CD4-positive, alpha-beta T cell treated with Interleukin-10 for 1 hour (primary cell): ENCODE results near the gene FAM9A.
"Not testable (repeated sequence)": the region's sequence is repeated elsewhere in the genome, so short reads cannot be mapped to it uniquely, and the experiment has no call there.

Source experiments
- DNase-seq: peaks from one replicate; pipeline ENCODE4 v3.0.0-alpha.2; 2020

FAM9A gene

DNA sequence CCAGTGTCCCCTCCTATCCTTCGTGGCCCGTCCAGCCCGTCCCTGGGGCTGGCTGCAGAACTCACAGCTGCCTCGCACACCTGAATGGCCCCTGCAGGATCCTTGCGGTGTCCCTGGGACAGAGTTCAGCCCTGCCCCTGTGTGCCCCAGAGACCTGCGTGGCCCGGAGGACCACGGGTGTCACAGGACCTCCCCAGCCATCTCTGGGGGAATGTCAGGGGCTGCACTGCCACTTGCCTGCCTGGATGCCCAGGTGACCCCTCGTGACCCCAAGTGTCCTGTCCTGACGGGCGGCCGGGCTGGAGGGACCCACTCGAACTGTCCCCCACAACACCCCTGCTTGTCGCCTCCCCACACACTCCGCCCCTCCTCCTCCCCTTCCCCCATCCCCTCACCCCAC is 832 bp downstream of the FAM9A start:
- not testable (repeated sequence) for DNase-seq

DNA sequence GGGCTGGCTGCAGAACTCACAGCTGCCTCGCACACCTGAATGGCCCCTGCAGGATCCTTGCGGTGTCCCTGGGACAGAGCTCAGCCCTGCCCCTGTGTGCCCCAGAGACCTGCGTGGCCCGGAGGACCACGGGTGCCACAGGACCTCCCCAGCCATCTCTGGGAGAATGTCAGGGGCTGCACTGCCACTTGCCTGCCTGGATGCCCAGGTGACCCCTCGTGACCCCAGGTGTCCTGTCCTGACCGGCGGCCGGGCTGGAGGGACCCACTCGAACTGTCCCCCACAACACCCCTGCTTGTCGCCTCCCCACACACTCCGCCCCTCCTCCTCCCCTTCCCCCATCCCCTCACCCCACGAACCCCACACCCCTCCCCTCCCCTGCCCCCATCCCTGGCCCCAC is 1.9 kb downstream of the FAM9A start:
- not testable (repeated sequence) for DNase-seq

DNA sequence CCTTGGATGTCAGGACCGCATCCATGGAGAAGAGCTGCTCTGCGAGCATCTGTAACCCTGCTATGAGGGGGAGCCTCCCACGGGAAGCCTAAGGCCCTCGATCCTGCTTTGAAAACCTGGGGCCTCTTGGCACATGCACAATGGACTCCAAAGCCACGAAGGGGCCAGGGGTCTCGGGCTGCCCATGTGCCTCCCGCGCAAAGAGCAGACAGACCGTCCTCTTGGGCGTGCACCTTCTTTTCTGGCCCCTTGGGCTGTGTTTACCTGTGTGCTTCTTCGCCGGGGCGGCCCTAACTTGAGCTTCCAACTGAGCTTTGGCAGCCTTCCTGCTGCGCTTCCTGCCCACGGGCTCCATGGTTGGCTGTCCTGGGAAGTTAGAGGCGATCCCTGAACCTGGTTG is 2.5 kb downstream of the FAM9A start:
- not testable (repeated sequence) for DNase-seq

DNA sequence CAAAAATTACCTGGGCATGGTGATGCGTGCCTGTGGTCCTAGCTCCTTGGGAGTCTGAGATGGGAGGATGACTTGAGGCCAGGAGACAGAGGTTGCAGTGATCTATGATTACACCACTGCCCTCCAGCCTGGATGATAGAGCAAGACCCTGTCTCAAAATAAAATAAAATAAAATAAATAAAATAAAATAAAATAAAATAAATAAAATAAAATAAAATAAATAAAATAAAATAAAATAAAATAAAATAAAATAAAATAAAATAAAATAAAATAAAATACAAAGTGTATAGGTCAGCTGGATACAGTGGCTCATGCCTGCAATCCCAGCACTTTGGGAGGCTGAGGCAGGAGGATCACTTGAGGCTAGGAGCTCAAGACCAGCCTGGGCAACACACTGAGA is 14.1 kb downstream of the FAM9A start:
- DNase-seq = not testable (repeated sequence)

DNA sequence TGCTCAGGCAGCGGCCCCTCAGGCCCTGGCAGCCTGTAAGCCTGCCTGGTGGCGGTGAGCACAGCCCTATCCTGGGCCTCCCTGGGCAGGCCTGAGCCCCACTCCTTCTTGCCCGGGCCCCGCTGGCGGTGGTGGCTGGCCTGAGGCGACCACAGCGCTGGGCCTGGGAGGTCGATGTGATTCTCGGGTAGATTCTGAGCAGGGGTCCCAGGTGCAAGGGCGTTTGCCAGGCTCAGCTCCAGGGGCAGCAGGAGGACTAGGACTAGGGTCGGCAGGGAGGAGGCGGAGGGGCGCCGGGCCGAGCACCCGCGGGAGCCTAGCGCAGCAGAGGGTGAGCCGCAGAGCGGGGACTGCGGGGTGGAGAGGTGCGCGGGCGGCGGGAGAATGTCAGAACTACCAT is 17.0 kb downstream of the FAM9A start:
- DNase-seq = no peak

DNA sequence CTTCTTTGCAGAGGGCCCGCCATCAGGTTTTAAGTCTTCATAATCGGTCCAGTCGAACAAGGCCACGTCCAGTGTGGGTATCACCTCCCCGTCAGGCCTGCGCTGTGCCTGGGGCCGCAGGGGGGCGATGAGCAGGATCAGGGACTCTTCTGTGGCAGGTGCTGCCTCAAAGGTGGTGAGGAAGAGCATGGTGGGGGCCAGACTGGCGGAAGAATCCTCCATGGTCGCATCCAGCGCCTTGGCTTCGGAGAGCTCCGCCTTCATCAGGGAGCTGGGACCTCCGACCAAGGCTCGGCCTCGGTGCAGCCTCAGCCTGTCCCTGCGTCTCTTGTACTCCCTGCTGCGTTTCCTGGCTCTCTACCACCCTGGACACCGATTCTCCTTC is 17.5 kb downstream of the FAM9A start:
- no peak for DNase-seq

DNA sequence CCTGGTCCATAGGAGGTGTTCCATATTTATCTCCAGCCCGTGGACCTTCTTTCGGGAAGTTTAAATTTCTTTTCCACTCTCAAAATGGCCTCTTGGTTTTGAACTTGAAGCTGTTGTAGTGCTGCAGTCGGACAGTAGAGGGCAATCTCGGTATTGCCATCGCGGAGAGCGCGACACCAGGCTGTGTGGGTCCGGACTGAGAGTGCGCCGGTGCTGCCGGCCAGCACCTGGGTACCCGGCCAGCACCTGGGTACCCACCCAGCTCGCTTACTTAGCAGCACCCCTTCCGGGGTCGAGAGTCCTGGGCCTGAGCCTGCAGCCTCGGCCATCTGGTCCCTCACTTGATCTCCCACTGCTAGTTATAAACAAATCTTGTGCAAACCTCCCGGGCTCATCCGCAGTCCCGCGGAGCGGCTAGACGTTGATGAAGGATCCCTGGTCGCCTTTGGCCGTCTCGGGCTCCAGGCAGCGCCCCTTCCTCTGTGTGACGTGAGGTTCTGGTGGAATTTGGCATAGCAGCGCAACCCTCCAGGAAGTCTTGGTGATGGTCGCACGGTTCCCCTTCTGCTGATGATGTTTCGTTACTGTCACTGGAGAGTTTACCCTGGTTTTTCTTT is 18.0 kb downstream of the FAM9A start:
- peak; percentile 42 for DNase-seq

DNA sequence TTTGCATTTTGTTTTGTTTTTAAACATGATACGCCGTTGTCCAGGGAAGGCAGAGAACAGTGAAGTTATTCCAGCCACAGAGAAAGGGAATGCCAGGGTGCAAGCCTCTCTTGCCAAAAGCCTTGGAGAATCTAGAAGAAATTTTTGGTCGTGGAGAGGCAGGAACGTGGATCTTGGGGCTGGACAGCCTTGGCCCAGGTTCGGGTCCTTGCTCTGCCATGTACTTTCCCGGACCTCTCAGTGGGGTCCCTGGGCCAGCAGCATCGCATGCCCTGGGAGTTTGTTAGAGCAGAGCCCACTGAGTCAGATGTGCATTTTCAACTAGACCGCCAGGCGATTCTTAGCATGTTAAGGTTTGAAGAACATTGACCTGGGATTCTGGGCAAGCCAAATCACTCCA is 18.6 kb downstream of the FAM9A start:
- no peak for DNase-seq

DNA sequence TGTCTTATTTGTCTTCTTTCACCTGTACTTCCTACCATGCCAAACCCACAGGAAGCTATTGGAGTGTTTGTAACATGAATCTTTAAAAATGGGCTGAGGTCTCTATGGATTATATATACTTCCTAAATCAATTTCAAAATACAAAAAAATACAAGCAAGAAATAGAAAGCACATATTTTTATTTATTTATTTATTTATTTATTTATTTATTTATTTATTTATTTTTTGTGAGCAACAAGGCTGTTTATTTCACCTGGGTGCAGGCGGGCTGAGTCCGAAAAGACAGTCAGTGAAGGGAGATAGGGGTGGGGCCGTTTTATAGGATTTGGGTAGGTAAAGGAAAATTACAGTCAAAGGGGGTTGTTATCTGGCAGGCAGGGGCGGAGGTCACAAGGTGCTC is 19.3 kb downstream of the FAM9A start:
- not testable (repeated sequence) for DNase-seq

DNA sequence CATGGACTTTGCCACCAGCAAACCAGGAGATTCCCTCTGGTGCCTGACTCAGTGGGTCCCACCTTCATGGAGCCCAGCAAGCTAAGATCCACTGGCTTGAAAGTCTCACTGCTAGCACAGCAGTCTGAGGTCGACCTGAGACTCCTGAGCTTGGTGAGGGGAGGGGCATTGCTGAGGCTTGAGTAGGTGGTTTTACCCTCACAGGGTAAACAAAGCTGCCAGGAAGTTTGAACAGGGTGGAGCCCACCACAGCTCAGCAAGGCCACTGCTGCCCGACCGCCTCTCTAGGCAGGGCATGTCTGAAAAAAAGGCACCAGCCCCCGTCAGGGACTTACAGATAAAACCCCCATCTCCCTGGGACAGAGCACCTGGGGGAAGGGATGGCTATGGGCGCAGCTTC is 28.1 kb downstream of the FAM9A start:
- DNase-seq = peak; percentile 3

DNA sequence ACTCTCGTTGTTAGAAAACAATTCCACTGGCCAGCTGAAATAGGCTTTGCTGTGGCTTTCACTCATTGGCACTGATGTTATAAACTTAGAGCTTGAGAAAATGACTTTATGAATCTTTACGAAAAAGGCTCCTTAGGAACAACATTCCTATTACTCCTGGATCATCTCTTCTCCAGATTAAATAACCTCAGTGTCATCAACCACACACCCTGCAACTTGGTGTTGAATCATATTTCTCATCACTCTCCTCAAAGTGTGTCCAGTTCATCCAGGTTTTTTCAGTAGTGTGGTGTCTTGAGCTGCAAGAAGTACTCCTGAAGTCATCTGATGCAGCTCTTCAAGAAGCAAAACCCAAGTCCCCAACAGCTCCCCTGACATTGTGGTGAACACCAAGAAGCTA is 41.2 kb downstream of the FAM9A start:
- DNase-seq = no peak

DNA sequence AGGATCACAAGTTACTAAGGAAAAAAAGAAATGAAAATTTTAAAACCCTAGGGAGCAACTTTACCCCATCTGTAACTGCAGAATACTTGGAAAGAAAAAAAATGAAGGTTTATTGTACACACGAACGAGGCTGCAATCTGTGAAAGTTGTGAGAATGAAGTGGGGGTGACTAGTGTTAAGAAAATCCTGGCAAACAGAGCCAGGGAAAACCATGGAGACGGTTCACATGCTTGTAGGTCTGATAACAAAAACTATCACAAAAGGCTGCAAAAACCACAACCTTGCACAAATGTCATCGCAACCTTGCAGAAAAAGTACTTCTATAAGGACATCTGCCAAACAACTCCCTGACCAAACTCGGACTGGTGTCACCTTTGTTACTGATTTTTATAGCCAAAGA is 42.5 kb downstream of the FAM9A start:
- not testable (repeated sequence) for DNase-seq

DNA sequence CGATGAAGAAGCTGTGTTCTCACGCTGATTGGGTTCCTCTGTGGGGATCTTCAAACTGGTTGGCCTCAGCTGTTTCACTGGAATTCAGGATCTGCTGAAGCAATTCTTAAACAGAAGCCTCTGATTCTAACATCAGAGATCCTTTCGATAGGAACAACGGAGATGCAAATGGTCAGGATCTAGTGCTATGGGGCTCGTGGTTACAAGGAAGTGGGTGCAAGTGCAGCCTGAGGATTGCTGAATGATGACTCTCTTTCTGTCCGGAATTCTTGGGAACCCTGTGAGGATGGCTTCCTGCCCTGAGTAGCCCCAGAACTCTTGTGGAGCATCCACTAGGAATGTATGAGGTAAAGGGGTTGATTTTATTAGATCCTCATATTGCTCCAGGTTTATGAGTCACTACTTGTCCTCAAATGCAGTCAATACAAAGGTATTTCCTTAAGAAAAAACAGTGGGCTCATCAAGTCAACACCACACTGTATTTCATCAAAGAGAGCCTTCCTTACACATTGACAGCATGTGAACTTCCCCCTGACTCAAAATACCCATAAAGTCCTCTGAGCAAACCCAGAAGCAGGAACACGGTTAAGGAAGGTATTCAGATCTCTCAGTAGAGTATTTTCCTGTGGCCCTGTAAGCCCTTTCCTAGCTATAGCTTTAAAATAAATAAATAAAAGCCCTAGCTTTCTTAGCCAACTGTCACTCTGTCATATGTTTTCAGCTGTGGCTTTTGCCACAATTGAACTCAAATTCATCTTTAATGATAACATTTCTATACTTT is 43.4 kb downstream of the FAM9A start:
- DNase-seq = not testable (repeated sequence)

DNA sequence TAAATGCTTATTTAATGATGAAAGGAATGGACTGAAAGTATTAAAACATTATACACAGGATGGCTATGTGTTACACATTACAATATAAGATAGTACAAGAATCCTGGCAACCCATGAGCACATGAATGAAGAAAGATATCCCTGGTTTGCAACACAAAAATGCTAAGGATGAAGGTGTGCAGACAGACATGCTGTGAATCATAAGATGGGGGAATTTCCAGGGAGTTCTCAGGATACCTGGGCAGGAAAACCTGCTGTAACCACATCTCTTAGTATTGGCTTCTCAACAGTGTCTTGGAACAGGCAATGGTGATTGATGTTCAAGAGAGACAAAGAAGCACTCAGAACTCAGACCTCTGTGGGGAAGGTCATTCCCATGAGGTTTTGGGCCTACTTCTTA is 45.4 kb downstream of the FAM9A start:
- DNase-seq = no peak

DNA sequence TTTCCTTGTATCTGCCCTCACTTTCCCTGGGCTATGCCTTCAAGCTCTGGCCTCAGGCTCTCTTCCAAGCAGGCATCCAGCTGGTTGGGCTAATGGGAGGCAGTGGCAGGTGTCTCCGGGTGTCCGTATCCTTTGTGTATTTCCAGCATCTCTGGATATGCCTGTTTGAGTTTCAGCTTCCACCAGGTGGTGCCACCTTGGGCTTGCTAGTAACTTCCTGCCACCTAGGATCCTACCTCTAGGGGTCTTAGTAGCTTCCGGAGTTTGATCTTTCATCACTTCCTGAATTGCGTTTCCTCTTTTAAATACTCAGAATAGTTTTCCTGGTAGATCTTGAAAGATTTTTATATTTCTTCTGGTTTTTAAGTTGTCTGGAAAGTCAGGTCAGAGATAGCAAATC is 46.1 kb downstream of the FAM9A start:
- no peak for DNase-seq

DNA sequence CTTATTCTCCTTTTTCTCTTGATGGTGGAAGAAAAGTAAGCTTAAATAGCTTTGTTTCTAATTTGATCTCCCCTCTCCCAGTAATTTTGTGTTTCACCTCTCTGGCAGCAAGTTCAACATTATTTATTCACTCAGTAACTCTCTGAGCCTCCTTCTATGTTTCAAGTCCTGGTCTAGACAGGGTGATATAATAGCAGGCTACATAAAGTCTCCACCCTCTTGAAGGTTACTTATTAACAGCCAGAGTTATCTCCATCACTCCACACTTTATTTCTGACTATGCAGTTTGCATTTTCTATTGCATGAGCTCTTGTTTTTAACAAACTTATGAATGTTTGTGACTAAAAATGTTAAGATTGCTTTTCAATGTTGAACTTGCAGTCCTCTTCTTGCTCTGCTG is 51.5 kb downstream of the FAM9A start:
- DNase-seq = no peak

DNA sequence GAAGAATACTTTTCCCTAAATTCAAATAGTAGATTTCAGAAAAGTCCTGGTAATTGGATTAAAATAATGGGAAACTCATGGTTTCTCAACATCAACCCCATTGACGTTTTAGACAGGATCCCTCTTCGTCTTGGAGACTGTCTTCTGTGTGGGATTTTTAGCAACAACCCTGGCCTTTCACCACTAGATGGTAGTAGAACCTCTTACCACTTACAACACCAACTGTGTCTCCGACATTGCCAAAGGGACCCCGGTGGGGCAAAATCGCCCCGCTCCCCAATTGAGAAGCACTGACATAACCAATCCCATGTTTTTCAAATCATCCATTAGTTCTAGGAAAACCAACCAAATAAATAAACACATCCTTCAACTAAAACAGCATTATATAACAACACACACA is 52.3 kb downstream of the FAM9A start:
- DNase-seq = peak; percentile 10

DNA sequence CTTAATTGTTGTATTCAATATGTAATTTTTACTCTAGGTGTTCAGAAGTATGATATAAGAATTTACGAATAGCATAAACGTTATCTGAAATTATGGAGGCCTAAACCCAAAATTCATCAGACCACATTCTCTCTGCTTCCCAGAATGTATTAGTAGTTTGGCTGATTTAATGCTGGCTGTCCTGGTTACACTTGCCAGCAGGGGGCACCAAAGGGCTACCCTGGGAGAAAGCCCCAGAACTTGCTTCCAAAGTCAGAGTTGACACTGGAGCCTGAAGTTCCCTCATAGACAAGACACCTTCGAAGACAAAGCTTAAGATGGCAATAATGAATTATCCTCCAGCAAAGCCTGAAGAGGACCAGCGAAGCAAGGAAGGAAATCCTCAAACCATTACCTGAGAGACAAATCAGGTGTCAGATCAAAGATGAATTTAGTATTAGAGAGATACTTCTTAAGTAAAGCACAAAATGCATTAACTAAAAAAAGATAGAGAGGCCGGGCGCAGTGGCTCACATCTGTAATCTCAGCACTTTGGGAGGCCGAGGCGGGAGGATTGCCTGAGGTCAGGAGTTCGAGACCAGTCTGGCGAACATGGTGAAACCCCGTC is 58.0 kb downstream of the FAM9A start:
- peak; percentile 45 for DNase-seq

DNA sequence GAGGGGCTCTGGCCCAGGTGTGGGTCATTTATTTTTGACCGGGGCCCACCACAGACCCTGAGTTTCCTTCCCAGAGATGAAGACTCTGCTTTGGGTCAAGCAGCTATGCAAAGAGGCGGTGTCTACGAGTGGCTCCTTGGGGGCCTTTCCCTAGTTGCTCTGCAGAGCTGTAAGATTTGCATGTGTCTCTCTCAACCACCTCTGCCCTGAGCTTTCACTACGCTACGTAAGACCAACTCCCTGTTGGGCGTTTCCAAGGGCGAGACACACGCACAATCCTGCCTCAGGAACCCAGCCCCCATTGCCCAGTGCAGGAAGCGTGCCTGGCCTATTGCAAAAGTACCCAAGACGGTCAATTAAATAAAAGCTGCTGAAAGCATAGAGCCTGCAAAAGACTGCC is 59.2 kb downstream of the FAM9A start:
- DNase-seq = no peak
